Measurements from ENCODE around the gene CEP152. TPM values are rescaled to one million over a fixed set of nuclear protein-coding genes. Genes with fewer than 3 reads are reported as not detected.

The CEP152 gene
- total RNA-seq = 1 to 10 TPM in 7 of 9 donors, under 1 TPM in 2; 0.90 to 3.2 (median 1.8) TPM
- 1 to 10 TPM in 1 of 2 donors, under 1 TPM in 1; 0.61 to 1.6 TPM for polyA plus RNA-seq
- long read RNA-seq, donor 1, partial matches to known transcripts = 0 of 1 reads
- long read RNA-seq, donor 1, other reads (novel, unspliced or antisense) = 1 of 1 reads
- long read RNA-seq, donor 2, partial matches to known transcripts = 5 of 6 reads
- long read RNA-seq, donor 2, other reads (novel, unspliced or antisense) = 0 of 6 reads
- long read RNA-seq, donor 3 = 0 reads

- ATAC-seq (peak; percentile 97 to 99 (median 98)), DNase-seq (peak; percentile 96 to 98 (median 97))
- intact Hi-C loops (cut with DNase I) = no loop called here
- TF ChIP-seq POLR2A (IDR thresholded peaks at IDR 0.05) = peak in 1 of 2 donors; percentile 42
- no peak for TF ChIP-seq CTCF (IDR thresholded peaks at IDR 0.05)
- Histone ChIP-seq H3K4me3 (peak within 1 kb of the TSS; percentile 22 to 83 (median 72)), H3K9me3 (no peaks in the 10 kb centered on the region), H3K27me3 (no peaks in the 10 kb centered on the region), H3K4me1 (peaks cover 0 to 25% (median 15%) of the 10 kb centered on the region in 12 donors), H3K36me3 (no peaks in the 10 kb centered on the region), H3K27ac (peak within 1 kb of the TSS in 4 of 12 donors; percentile 0 to 60 (median 24))
- WGBS, 4 donors = 1 to 2% (median 1%) methylated on average over 22 to 51 of the region's 51 CpGs
Measured at GRCh38 chr15:48810414-48811324, at the start of gene CEP152. CEP152 (minus strand) TSS chr15:48811069; CDS start chr15:48805649, 5,420 bp downstream.

GRCh38 chr15:48859426-48859825 is 48.6 kb upstream of the CEP152 start:
- Histone ChIP-seq H3K4me3 (no peak overlapping the region), H3K4me1 (peaks cover 0 to 11% (median 0%) of the 10 kb centered on the region in 12 donors), H3K9me3 (no peaks in the 10 kb centered on the region), H3K27ac (no peak overlapping the region), H3K36me3 (no peaks in the 10 kb centered on the region), H3K27me3 (no peaks in the 10 kb centered on the region)
- no peak for ATAC-seq
- DNase-seq = no peak
- TF ChIP-seq POLR2A (IDR thresholded peaks at IDR 0.05) = no peak
- no peak for TF ChIP-seq CTCF (IDR thresholded peaks at IDR 0.05)
- intact Hi-C loops (cut with DNase I) = loop anchor here in 2 of 10 donors (5.0 kb wide), 2 partner anchors 502 to 1283 kb away; no protein-coding TSS in a partner anchor
- WGBS, 4 donors = 80 to 93% (median 88%) methylated on average over 2 of the region's 2 CpGs

GRCh38 chr15:48858401-48858800 is 47.5 kb upstream of the CEP152 start:
- 59 to 71% (median 61%) methylated on average over 2 of the region's 2 CpGs for WGBS, 4 donors
- no peak for ATAC-seq

More at GRCh38 chr15:48858401-48858800, 47.5 kb upstream of the CEP152 start:
- Histone ChIP-seq H3K4me1 (peaks cover 0 to 11% (median 0%) of the 10 kb centered on the region in 12 donors), H3K4me3 (no peak overlapping the region), H3K9me3 (no peaks in the 10 kb centered on the region), H3K27me3 (no peaks in the 10 kb centered on the region), H3K36me3 (no peaks in the 10 kb centered on the region), H3K27ac (no peak overlapping the region)
- no peak for DNase-seq
- TF ChIP-seq POLR2A (IDR thresholded peaks at IDR 0.05) (no peak), CTCF (IDR thresholded peaks at IDR 0.05) (no peak)
- intact Hi-C loops (cut with DNase I) = loop anchor here in 2 of 10 donors (5.0 kb wide), 2 partner anchors 501 to 1284 kb away; no protein-coding TSS in a partner anchor

All from heart left ventricle (tissue), 16 donors.